ENCODE results near the gene CT45A8.
"Not testable (repeated sequence)": the region's sequence is repeated elsewhere in the genome, so short reads cannot be mapped to it uniquely, and the experiment has no call there.

Gene CT45A8, protein sequence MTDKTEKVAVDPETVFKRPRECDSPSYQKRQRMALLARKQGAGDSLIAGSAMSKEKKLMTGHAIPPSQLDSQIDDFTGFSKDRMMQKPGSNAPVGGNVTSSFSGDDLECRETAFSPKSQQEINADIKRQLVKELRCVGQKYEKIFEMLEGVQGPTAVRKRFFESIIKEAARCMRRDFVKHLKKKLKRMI

DNA sequence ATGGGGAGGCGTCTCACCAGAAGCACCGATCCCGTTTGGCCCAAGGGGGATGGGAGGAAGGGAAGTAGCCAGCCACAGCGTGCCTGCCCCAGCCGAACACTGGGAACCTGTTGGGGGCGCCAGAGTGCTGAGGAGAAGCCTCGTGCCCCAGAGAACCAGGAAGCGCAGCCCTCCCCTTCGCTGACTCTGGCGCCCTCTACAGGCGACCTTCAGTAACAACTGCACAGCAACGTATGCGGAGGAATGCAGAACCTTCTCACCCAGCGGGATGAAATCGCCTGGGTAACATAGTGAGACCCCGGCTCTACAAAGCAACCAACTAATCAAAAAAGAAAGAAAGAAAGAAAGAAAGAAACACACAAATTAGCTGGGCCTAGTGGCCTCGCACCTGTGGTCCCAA is at the start of gene CT45A8:
Gene CT45A8, minus strand, starts transcription at position 101 of the 400 bp plus-strand sequence. CDS start 3,755 bp downstream, outside the sequence.
- not testable (repeated sequence) for H3K27me3 ChIP-seq (ENCODE audit: control insufficient read depth, insufficient read depth, low read length); H3K9ac ChIP-seq (ENCODE audit: low read length); H3K9me3 ChIP-seq (ENCODE audit: control insufficient read depth, low read length); H3K4me3 ChIP-seq (ENCODE audit: low read length); H3K4me1 ChIP-seq (ENCODE audit: control insufficient read depth, insufficient read depth, low read length); H3K36me3 ChIP-seq (ENCODE audit: control insufficient read depth, insufficient read depth, low read length)

DNA sequence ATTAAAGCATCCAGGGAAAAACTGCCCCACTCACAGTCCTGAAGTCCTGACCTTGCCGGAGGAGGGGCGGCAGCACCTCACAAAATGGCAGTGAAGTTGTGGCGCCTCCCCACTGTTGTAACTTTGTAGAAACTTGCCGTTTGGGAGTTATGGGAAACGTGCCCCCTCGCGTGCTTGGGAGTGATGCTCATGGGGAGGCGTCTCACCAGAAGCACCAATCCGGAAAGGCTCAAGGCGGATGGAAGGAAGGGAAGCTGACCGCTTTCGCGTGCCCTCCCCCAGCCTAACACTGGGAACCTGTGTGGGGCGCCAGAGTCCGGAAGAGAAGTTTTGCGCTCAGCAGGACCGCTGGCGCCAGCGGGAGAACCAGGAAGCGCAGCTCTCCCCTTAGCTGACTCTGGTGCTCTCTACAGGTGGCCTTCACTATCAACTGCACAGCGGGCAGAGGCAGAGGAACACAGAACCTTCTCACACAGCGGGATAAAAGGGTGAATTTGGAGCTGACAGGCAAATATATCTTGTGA is 39.0 kb upstream of the CT45A8 start, which contains the start of the genes CT45A10 and SAGE1:
Gene CT45A10, minus strand, starts transcription at position 151 of the 524 bp plus-strand sequence. CDS start 8,100 bp downstream, outside the sequence.
Gene SAGE1, plus strand, starts transcription at position 423 of the 524 bp plus-strand sequence. CDS start 2,527 bp downstream, outside the sequence.
- no peaks in the 10 kb centered on the region for H3K9me3 ChIP-seq (ENCODE audit: control insufficient read depth, low read length)
- H3K27me3 ChIP-seq (ENCODE audit: control insufficient read depth, insufficient read depth, low read length) = no peaks in the 10 kb centered on the region
- H3K9ac ChIP-seq (ENCODE audit: low read length) = no peak within 1 kb of the TSS
- H3K4me1 ChIP-seq (ENCODE audit: control insufficient read depth, insufficient read depth, low read length) = no peaks in the 10 kb centered on the region
- H3K4me3 ChIP-seq (ENCODE audit: low read length) = no peak within 1 kb of the TSS
- no peaks in the 10 kb centered on the region for H3K36me3 ChIP-seq (ENCODE audit: control insufficient read depth, insufficient read depth, low read length)

DNA sequence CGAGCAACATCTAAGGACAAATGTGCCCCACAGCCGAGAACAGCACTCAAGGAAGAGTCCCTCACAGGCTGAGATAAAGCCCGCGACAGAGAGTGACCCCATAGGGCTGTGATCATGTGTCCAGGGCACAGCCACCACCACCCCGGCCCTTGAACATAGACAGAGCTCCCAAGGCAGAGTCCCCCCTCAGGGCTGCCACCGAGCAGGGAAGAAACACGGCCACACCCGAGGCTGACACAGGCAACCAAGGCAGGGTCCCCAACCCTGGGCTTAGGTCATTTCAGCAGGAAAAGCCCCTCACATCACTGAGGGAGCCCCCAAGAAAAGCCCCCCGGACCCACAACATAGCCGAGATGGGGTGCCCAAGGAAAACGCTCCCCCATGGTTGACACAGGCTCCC is 38.4 kb upstream of the CT45A8 start:
- Histone ChIP-seq H3K27me3 (ENCODE audit: control insufficient read depth, insufficient read depth, low read length) (no peaks in the 10 kb centered on the region), H3K36me3 (ENCODE audit: control insufficient read depth, insufficient read depth, low read length) (no peaks in the 10 kb centered on the region), H3K4me3 (ENCODE audit: low read length) (no peak overlapping the region), H3K9ac (ENCODE audit: low read length) (no peak overlapping the region), H3K9me3 (ENCODE audit: control insufficient read depth, low read length) (no peaks in the 10 kb centered on the region), H3K4me1 (ENCODE audit: control insufficient read depth, insufficient read depth, low read length) (no peaks in the 10 kb centered on the region)

DNA sequence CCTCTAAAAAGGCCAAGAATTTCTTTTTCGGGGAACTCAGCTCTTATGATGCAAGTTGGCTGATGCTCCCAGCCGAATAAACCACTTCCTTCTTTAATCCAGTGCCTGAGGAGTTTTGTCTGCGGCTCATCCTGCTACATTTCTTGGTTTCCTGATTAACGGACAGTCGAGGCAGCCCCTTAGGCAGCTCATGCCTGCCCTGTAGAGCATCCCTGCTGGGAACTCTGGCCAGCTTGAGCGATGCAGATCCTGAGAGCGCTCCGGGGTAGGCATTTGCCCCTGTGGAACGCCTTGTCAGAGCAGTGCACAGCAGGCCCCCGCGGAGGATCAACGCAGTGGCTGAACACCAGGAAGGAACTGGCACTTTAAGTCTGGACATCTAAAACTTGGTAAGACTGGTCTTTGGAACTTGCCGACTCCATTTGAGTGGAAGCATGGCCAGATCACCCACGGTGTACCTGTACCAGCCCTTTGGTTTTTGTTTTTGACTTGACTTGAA is 35.8 kb upstream of the CT45A8 start:
- Histone ChIP-seq H3K4me1 (ENCODE audit: control insufficient read depth, insufficient read depth, low read length) (no peaks in the 10 kb centered on the region), H3K9ac (ENCODE audit: low read length) (no peak overlapping the region), H3K27me3 (ENCODE audit: control insufficient read depth, insufficient read depth, low read length) (no peaks in the 10 kb centered on the region), H3K9me3 (ENCODE audit: control insufficient read depth, low read length) (no peaks in the 10 kb centered on the region), H3K4me3 (ENCODE audit: low read length) (no peak overlapping the region), H3K36me3 (ENCODE audit: control insufficient read depth, insufficient read depth, low read length) (no peaks in the 10 kb centered on the region)

DNA sequence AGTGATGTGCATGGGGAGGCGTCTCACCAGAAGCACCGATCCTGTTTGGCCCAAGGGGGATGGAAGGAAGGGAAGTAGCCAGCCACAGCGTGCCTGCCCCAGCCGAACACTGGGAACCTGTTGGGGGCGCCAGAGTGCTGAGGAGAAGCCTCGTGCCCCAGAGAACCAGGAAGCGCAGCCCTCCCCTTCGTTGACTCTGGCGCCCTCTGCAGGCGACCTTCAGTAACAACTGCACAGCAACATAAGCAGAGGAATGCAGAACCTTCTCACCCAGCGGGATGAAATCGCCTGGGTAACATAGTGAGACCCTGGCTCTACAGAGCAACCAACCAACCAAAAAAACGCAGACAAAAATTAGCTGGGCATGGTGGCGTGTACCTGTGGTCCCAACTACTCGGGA is 34.6 kb upstream of the CT45A8 start:
- H3K4me1 ChIP-seq (ENCODE audit: control insufficient read depth, insufficient read depth, low read length); H3K4me3 ChIP-seq (ENCODE audit: low read length): not testable (repeated sequence)

DNA sequence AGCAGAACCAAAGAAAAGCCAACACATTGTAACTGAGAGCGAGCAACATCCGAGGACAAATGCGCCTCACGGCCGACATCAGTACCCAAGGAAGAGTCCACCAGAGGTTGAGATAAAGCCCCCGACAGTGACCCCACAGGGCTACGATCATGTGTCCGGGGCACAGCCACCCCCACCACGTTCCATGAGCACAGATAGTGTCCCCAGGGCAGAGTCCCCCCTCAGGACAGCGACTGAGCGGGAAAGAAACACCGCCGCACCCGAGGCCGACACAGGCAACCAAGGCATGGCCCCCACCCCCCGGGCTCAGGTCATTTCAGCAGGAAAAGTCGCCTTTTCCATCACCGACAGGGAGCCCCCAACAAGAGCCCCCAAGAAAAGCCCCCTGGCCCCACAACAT is 33.9 kb upstream of the CT45A8 start:
- not testable (repeated sequence) for H3K4me3 ChIP-seq (ENCODE audit: low read length); H3K9ac ChIP-seq (ENCODE audit: low read length); H3K27me3 ChIP-seq (ENCODE audit: control insufficient read depth, insufficient read depth, low read length); H3K9me3 ChIP-seq (ENCODE audit: control insufficient read depth, low read length); H3K36me3 ChIP-seq (ENCODE audit: control insufficient read depth, insufficient read depth, low read length); H3K4me1 ChIP-seq (ENCODE audit: control insufficient read depth, insufficient read depth, low read length)

More for the DNA sequence above, 34.6 kb upstream of the CT45A8 start:
- H3K9ac ChIP-seq (ENCODE audit: low read length); H3K36me3 ChIP-seq (ENCODE audit: control insufficient read depth, insufficient read depth, low read length); H3K27me3 ChIP-seq (ENCODE audit: control insufficient read depth, insufficient read depth, low read length); H3K9me3 ChIP-seq (ENCODE audit: control insufficient read depth, low read length): not testable (repeated sequence)

GRCh38 chrX:135882741-135883140 is 28.4 kb upstream of the CT45A8 start:
- H3K9me3 ChIP-seq (ENCODE audit: control insufficient read depth, low read length); H3K4me1 ChIP-seq (ENCODE audit: control insufficient read depth, insufficient read depth, low read length); H3K36me3 ChIP-seq (ENCODE audit: control insufficient read depth, insufficient read depth, low read length); H3K27me3 ChIP-seq (ENCODE audit: control insufficient read depth, insufficient read depth, low read length); H3K4me3 ChIP-seq (ENCODE audit: low read length); H3K9ac ChIP-seq (ENCODE audit: low read length): not testable (repeated sequence)

- not testable (repeated sequence) for H3K36me3 ChIP-seq (ENCODE audit: control insufficient read depth, insufficient read depth, low read length); H3K9me3 ChIP-seq (ENCODE audit: control insufficient read depth, low read length); H3K4me3 ChIP-seq (ENCODE audit: low read length); H3K9ac ChIP-seq (ENCODE audit: low read length); H3K4me1 ChIP-seq (ENCODE audit: control insufficient read depth, insufficient read depth, low read length); H3K27me3 ChIP-seq (ENCODE audit: control insufficient read depth, insufficient read depth, low read length)
Measured at GRCh38 chrX:135871712-135872111, 17.4 kb upstream of the CT45A8 start, which contains the start of gene CT45A9. CT45A9 (minus strand) TSS chrX:135871812; CDS start chrX:135868061, 3,751 bp downstream.

GRCh38 chrX:135837180-135837579 is 17.2 kb downstream of the CT45A8 start, which contains the start of gene CT45A7:
CT45A7 (minus strand) TSS chrX:135837280; CDS start chrX:135833533, 3,747 bp downstream.
- H3K9ac ChIP-seq (ENCODE audit: low read length); H3K9me3 ChIP-seq (ENCODE audit: control insufficient read depth, low read length): not testable (repeated sequence)

GRCh38 chrX:135819912-135820311 is 34.4 kb downstream of the CT45A8 start, which contains the start of gene CT45A2:
CT45A2 (minus strand) TSS chrX:135820012; CDS start chrX:135816265, 3,747 bp downstream.
- H3K27me3 ChIP-seq (ENCODE audit: control insufficient read depth, insufficient read depth, low read length); H3K36me3 ChIP-seq (ENCODE audit: control insufficient read depth, insufficient read depth, low read length); H3K9ac ChIP-seq (ENCODE audit: low read length); H3K4me3 ChIP-seq (ENCODE audit: low read length); H3K4me1 ChIP-seq (ENCODE audit: control insufficient read depth, insufficient read depth, low read length); H3K9me3 ChIP-seq (ENCODE audit: control insufficient read depth, low read length): not testable (repeated sequence)

More at GRCh38 chrX:135837180-135837579, 17.2 kb downstream of the CT45A8 start, which contains the start of gene CT45A7:
- not testable (repeated sequence) for H3K36me3 ChIP-seq (ENCODE audit: control insufficient read depth, insufficient read depth, low read length); H3K4me1 ChIP-seq (ENCODE audit: control insufficient read depth, insufficient read depth, low read length); H3K4me3 ChIP-seq (ENCODE audit: low read length); H3K27me3 ChIP-seq (ENCODE audit: control insufficient read depth, insufficient read depth, low read length)

DNA sequence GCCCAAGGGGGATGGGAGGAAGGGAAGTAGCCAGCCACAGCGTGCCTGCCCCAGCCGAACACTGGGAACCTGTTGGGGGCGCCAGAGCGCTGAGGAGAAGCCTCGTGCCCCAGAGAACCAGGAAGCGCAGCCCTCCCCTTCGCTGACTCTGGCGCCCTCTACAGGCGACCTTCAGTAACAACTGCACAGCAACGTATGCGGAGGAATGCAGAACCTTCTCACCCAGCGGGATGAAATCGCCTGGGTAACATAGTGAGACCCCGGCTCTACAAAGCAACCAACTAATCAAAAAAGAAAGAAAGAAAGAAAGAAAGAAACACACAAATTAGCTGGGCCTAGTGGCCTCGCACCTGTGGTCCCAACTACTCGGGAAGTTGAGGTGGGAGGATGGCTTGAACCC is 51.7 kb downstream of the CT45A8 start, which contains the start of gene CT45A6:
Gene CT45A6, minus strand, starts transcription at position 101 of the 400 bp plus-strand sequence. CDS start 3,794 bp downstream, outside the sequence.
- H3K27me3 ChIP-seq (ENCODE audit: control insufficient read depth, insufficient read depth, low read length); H3K36me3 ChIP-seq (ENCODE audit: control insufficient read depth, insufficient read depth, low read length); H3K4me1 ChIP-seq (ENCODE audit: control insufficient read depth, insufficient read depth, low read length); H3K9me3 ChIP-seq (ENCODE audit: control insufficient read depth, low read length); H3K9ac ChIP-seq (ENCODE audit: low read length); H3K4me3 ChIP-seq (ENCODE audit: low read length): not testable (repeated sequence)

All from mucosa of stomach (tissue), 1 donor.